ENCODE measurements around the gene F2. TPM values are rescaled to one million over a fixed set of nuclear protein-coding genes. Genes with fewer than 3 reads are reported as not detected.
A peak's percentile ranks its signal among the peaks of the same experiment; 100 is the strongest.

The F2 gene
- total and polyA plus RNA-seq, 9 donors: 0.10 to 1.00 (median 0.33) TPM; not detected in 3

- no peak for DNase-seq
- intact Hi-C loops (cut with DNase I): no loop called here
- H3K4me3 ChIP-seq: no peak overlapping the region
- H3K9me3 ChIP-seq: no peaks in the 10 kb centered on the region
- WGBS, 3 donors: 79 to 87% (median 86%) methylated on average over 12 of the region's 12 CpGs
- no peaks in the 10 kb centered on the region for H3K36me3 ChIP-seq
- peaks cover 22% of the 10 kb centered on the region for H3K4me1 ChIP-seq (ENCODE audit: insufficient read depth)
- TF ChIP-seq EP300 (IDR thresholded peaks at IDR 0.05) (no peak), CTCF (IDR thresholded peaks at IDR 0.05) (no peak), POLR2A (IDR thresholded peaks at IDR 0.05) (no peak)
- H3K27me3 ChIP-seq: no peaks in the 10 kb centered on the region
- no peak overlapping the region for H3K27ac ChIP-seq
Observed at GRCh38 chr11:46695345-46696211, 23.4 kb upstream of the F2 start.

GRCh38 chr11:46696212-46696558 is 22.8 kb upstream of the F2 start:
- Histone ChIP-seq H3K4me1 (ENCODE audit: insufficient read depth) (peaks cover 22% of the 10 kb centered on the region), H3K27me3 (no peaks in the 10 kb centered on the region), H3K9me3 (no peaks in the 10 kb centered on the region), H3K4me3 (no peak overlapping the region), H3K36me3 (no peaks in the 10 kb centered on the region), H3K27ac (no peak overlapping the region)
- peak in 1 of 5 donors; percentile 36 for DNase-seq
- no peak for TF ChIP-seq EP300 (IDR thresholded peaks at IDR 0.05)
- no peak for TF ChIP-seq POLR2A (IDR thresholded peaks at IDR 0.05)
- TF ChIP-seq CTCF (IDR thresholded peaks at IDR 0.05): no peak
- intact Hi-C loops (cut with DNase I): no loop called here
- 60 to 79% (median 64%) methylated on average over 11 of the region's 11 CpGs for WGBS, 3 donors

GRCh38 chr11:46697303-46697702 is 21.7 kb upstream of the F2 start:
- no peak overlapping the region for H3K4me3 ChIP-seq
- H3K4me1 ChIP-seq (ENCODE audit: insufficient read depth): peaks cover 22% of the 10 kb centered on the region
- intact Hi-C loops (cut with DNase I): no loop called here
- WGBS, 3 donors: 36 to 44% (median 38%) methylated on average over 3 of the region's 3 CpGs
- no peak for TF ChIP-seq POLR2A (IDR thresholded peaks at IDR 0.05)
- no peaks in the 10 kb centered on the region for H3K27me3 ChIP-seq
- no peak overlapping the region for H3K27ac ChIP-seq
- no peaks in the 10 kb centered on the region for H3K9me3 ChIP-seq
- no peak for DNase-seq
- H3K36me3 ChIP-seq: no peaks in the 10 kb centered on the region

- DNase-seq: no peak
- Histone ChIP-seq H3K4me1 (ENCODE audit: insufficient read depth) (peaks cover 22% of the 10 kb centered on the region), H3K27me3 (no peaks in the 10 kb centered on the region), H3K36me3 (no peaks in the 10 kb centered on the region), H3K4me3 (no peak overlapping the region), H3K9me3 (no peaks in the 10 kb centered on the region), H3K27ac (no peak overlapping the region)
- WGBS, 3 donors: 5 to 10% (median 7%) methylated on average over 2 of the region's 2 CpGs
- TF ChIP-seq CTCF (IDR thresholded peaks at IDR 0.05) (no peak), POLR2A (IDR thresholded peaks at IDR 0.05) (no peak), EP300 (IDR thresholded peaks at IDR 0.05) (no peak)
- intact Hi-C loops (cut with DNase I): no loop called here
Observed at GRCh38 chr11:46697723-46698122, 21.3 kb upstream of the F2 start.

- DNase-seq: no peak
- Histone ChIP-seq H3K9me3 (no peaks in the 10 kb centered on the region), H3K4me1 (ENCODE audit: insufficient read depth) (peaks cover 22% of the 10 kb centered on the region), H3K36me3 (no peaks in the 10 kb centered on the region), H3K27ac (no peak overlapping the region), H3K4me3 (no peak overlapping the region), H3K27me3 (no peaks in the 10 kb centered on the region)
- intact Hi-C loops (cut with DNase I): no loop called here
- WGBS, 3 donors: 22 to 26% (median 25%) methylated on average over 1 of the region's 1 CpG
- no peak for TF ChIP-seq POLR2A (IDR thresholded peaks at IDR 0.05)
- TF ChIP-seq CTCF (IDR thresholded peaks at IDR 0.05): no peak
- no peak for TF ChIP-seq EP300 (IDR thresholded peaks at IDR 0.05)
Observed at GRCh38 chr11:46698597-46698996, 20.4 kb upstream of the F2 start.
